Heart left ventricle (tissue), 13 donors: ENCODE data around the gene GGCX.

Experiments
- CTCF ChIP-seq, 12 donors: fragments of 200-600 bp; sonication (generic) in 4 of 12; IDR thresholded peaks; one replicate each; pipeline versions ENCODE4 v1.5.0 to v1.8.0; 2018 to 2022; ENCODE audit warnings: antibody characterized with exemption in 12 of 12, mild to moderate bottlenecking in 5 of 12
- POLR2A ChIP-seq, 2 donors: fragments of 450-650 bp; IDR thresholded peaks; one replicate each; pipeline ENCODE4 v1.6.1; 2017; ENCODE audit warnings: antibody characterized with exemption in 2 of 2, mild to moderate bottlenecking in 2 of 2, moderate library complexity in 2 of 2
- donor health status: ischemic (EF 13 %, LVEDD 7.1; RV severe dilation, severe dysfunction).
- donor health status: DM: no; HTN: yes; CAD: no.
- donor health status: DM: no; HTN: no; CAD: no.
- donor health status: ischemic (EF 25% LVEDD 6.9; RV normal size, moderate dysfunction).
- donor health status: ischemic (EF 25% LVEDD 5.7; RV mildly dilated, moderate dysfunction).
- donor health status: ischemic (EF 35%, LVEDD 5.7; RV mildly dilated, moderate dysfunction).
- donor health status: nonischemic (EF 11% LVEDD 7.7; RV severe dilation, severe dysfunction).
- donor health status: DM: yes; HTN: yes; CAD: no.
- donor health status: PGD.
- donor health status: ischemic (EF 29% LVEDD 5.4; RV normal size, mild dysfunction).
- donor health status: nonischemic (EF 23%, LVEDD 6.1; RV moderate dilation, normal function).

GRCh38 chr2:85583667-85584353 lies 22.5 kb upstream of the GGCX start:
- TF ChIP-seq CTCF (IDR thresholded peaks at IDR 0.05) (no peak), POLR2A (IDR thresholded peaks at IDR 0.05) (no peak)
